HEK293T (cell line): Measurements from ENCODE around the gene KCTD4.

Source experiments
- CTCF ChIA-PET: fragments of 350-600 bp; formaldehyde crosslinking; extraction: SDS; loops from one replicate; lab custom pipeline; 2021; ENCODE audit warnings: antibody characterized with exemption, inconsistent platforms; lab: Yijun Ruan, JAX
- POLR2A ChIA-PET: fragments of 350-600 bp; formaldehyde crosslinking; extraction: SDS; loops from one replicate; lab custom pipeline; 2020; ENCODE audit warnings: antibody characterized with exemption, inconsistent platforms; lab: Yijun Ruan, JAX
- DNase-seq: peaks from one replicate; pipeline ENCODE4 v3.0.0; 2012; ENCODE audit warnings: mixed read lengths; ENCODE audit errors: extremely low spot score
- ARNT ChIP-seq: fragments of 450-650 bp; IDR thresholded peaks from 2 replicates; pipeline ENCODE4 v1.6.1; 2017; ENCODE audit warnings: mild to moderate bottlenecking
- BHLHE40 ChIP-seq: fragments of 450-650 bp; IDR thresholded peaks from 2 replicates; pipeline ENCODE4 v1.6.1; 2016; ENCODE audit warnings: mild to moderate bottlenecking, moderate library complexity, borderline replicate concordance
- CTBP1 ChIP-seq: fragments of 450-650 bp; IDR thresholded peaks from 2 replicates; pipeline ENCODE4 v1.6.1; 2016; ENCODE audit warnings: borderline replicate concordance
- ELF4 ChIP-seq: fragments of 450-650 bp; IDR thresholded peaks from 2 replicates; pipeline ENCODE4 v1.6.1; 2017; ENCODE audit warnings: antibody characterized with exemption
- FOXA1 ChIP-seq: fragments of 450-650 bp; IDR thresholded peaks from 2 replicates; pipeline ENCODE4 v1.6.1; 2016; ENCODE audit warnings: mild to moderate bottlenecking
- FOXK2 ChIP-seq: fragments of 450-650 bp; IDR thresholded peaks from 2 replicates; pipeline ENCODE4 v1.6.1; 2016; ENCODE audit warnings: mild to moderate bottlenecking
- FOXM1 ChIP-seq: fragments of 450-650 bp; IDR thresholded peaks from 2 replicates; pipeline ENCODE4 v1.6.1; 2017; ENCODE audit warnings: mild to moderate bottlenecking, borderline replicate concordance
- HDGF ChIP-seq: fragments of 450-650 bp; IDR thresholded peaks from 2 replicates; pipeline ENCODE4 v1.6.1; 2017; ENCODE audit warnings: antibody characterized with exemption, borderline replicate concordance
- L3MBTL2 ChIP-seq: fragments of 450-650 bp; conservative IDR thresholded peaks from 2 replicates; pipeline ENCODE4 v1.6.1; 2016; ENCODE audit warnings: mild to moderate bottlenecking
- LEF1 ChIP-seq: fragments of 450-650 bp; IDR thresholded peaks from 2 replicates; pipeline ENCODE4 v1.6.1; 2017; ENCODE audit warnings: mild to moderate bottlenecking, borderline replicate concordance
- NFRKB ChIP-seq: fragments of 450-650 bp; IDR thresholded peaks from 2 replicates; pipeline ENCODE4 v1.6.1; 2016; ENCODE audit warnings: mild to moderate bottlenecking, moderate library complexity
- PKNOX1 ChIP-seq: fragments of 450-650 bp; IDR thresholded peaks from 2 replicates; pipeline ENCODE4 v1.6.1; 2016
- SP1 ChIP-seq: fragments of 450-650 bp; IDR thresholded peaks from 2 replicates; pipeline ENCODE4 v1.6.1; 2017
- SUZ12 ChIP-seq: fragments of 450-650 bp; IDR thresholded peaks from 2 replicates; pipeline ENCODE4 v1.6.1; 2016; ENCODE audit warnings: mild to moderate bottlenecking
- TARDBP ChIP-seq: fragments of 450-650 bp; IDR thresholded peaks from 2 replicates; pipeline ENCODE4 v1.6.1; 2016
- ZNF384 ChIP-seq: fragments of 450-650 bp; IDR thresholded peaks from 2 replicates; pipeline ENCODE4 v1.6.1; 2016

Gene KCTD4

GRCh38 chr13:45156565-45157361 is 44.1 kb downstream of the KCTD4 start:
- POLR2A ChIA-PET, result no interaction called here
- no peak for DNase-seq
- TF ChIP-seq FOXM1 (no peak), SP1 (no peak), NFRKB (no peak), HDGF (no peak), L3MBTL2 (no peak), CTBP1 (no peak), SUZ12 (no peak), ZNF384 (no peak), LEF1 (no peak), TARDBP (no peak), FOXK2 (no peak)
- CTCF ChIA-PET, result no interaction called here

- ChIA-PET POLR2A (no interaction called here), CTCF (no interaction called here)
- TF ChIP-seq TARDBP (no peak), PKNOX1 (no peak), HDGF (no peak), ARNT (no peak), FOXK2 (no peak), CTBP1 (no peak), ELF4 (no peak), SUZ12 (no peak), ZNF384 (no peak), BHLHE40 (no peak), FOXA1 (no peak), NFRKB (no peak), LEF1 (no peak), SP1 (no peak)
- no peak for DNase-seq
These were observed 50.9 kb downstream of the KCTD4 start for GRCh38 chr13:45149964-45150363.

- ChIA-PET CTCF (interaction anchor here (0.6 kb wide), 1 partner anchor 56 kb away, joined by 6 read pairs; no protein-coding TSS in a partner anchor), POLR2A (no interaction called here)
- no peak for DNase-seq
- TF ChIP-seq SP1 (no peak), ZNF384 (no peak), SUZ12 (no peak), ARNT (no peak), FOXM1 (no peak), HDGF (no peak), L3MBTL2 (no peak), FOXK2 (no peak)
These were observed 57.5 kb downstream of the KCTD4 start for GRCh38 chr13:45143346-45143751.
